Adrenal gland (tissue), 5 donors: ENCODE data around the gene RNF220.

Experiments used
- CTCF ChIP-seq, 6 experiments: fragments of 450-650 bp in 4 of 6; fragments of 200-600 bp in 2 of 6; sonication (generic) in 1 of 6; IDR thresholded peaks; 1 replicate in 5 of 6; 2 replicates in 1 of 6; pipeline versions ENCODE4 v1.5.1 to v1.8.0; 2016 to 2021; ENCODE audit warnings: antibody characterized with exemption in 6 of 6, mild to moderate bottlenecking in 2 of 6, moderate library complexity in 1 of 6
- POLR2A ChIP-seq, 2 donors: fragments of 450-650 bp; IDR thresholded peaks; one replicate each; pipeline ENCODE4 v1.6.1; 2017; ENCODE audit warnings: antibody characterized with exemption in 2 of 2, mild to moderate bottlenecking in 2 of 2, moderate library complexity in 1 of 2
- donor health status: DM: no; HTN: no; CAD: no.

- TF ChIP-seq CTCF (IDR thresholded peaks at IDR 0.05) (no peak), POLR2A (IDR thresholded peaks at IDR 0.05) (no peak)
Observed at GRCh38 chr1:44401256-44402228, 3.5 kb upstream of the RNF220 start.
